Activated T-helper 2 cell treated with anti-CD3 and anti-CD28 coated beads, Interferon-gamma antibody, Interleukin-2, Interleukin-4, amounts not matched to agents 10 μg/mL and 5 μg/mL and 100 μg/mL, durations not matched to agents 14 hours and 24 hours and 36 hours (primary cell): Measurements from ENCODE around the gene TRERF1. TPM values are rescaled to one million over a fixed set of nuclear protein-coding genes. Genes with fewer than 3 reads are reported as not detected.
A peak's percentile ranks its signal among the peaks of the same experiment; 100 is the strongest.

Source experiments
- DNase-seq: peaks from one replicate; pipeline ENCODE4 v3.0.0; 2021; ENCODE audit warnings: low spot score
- H3K27ac Mint-ChIP-seq: one replicate; pipeline ENCODE4 v1.8.0; 2021; ENCODE audit warnings: mixed read lengths
- H3K27me3 Mint-ChIP-seq: one replicate; pipeline ENCODE4 v1.8.0; 2021; ENCODE audit warnings: low read depth, mixed read lengths
- H3K36me3 Mint-ChIP-seq: one replicate; pipeline ENCODE4 v1.8.0; 2021; ENCODE audit warnings: low read depth, mixed read lengths
- H3K4me1 Mint-ChIP-seq: one replicate; pipeline ENCODE4 v1.8.0; 2021; ENCODE audit warnings: low read depth, mixed read lengths
- H3K4me3 Mint-ChIP-seq: one replicate; pipeline ENCODE4 v1.8.0; 2021; ENCODE audit warnings: low read depth, mild to moderate bottlenecking, moderate library complexity, mixed read lengths
- H3K9me3 Mint-ChIP-seq: one replicate; pipeline ENCODE4 v1.8.0; 2021; ENCODE audit warnings: mixed read lengths
- intact Hi-C: fragments of 100-400 bp; cut with micrococcal nuclease; formaldehyde crosslinking; loops from one replicate; pipeline ENCODE4 v1.15.1; 2023
- total RNA-seq: library from RNA; stranded (reverse); gene quantifications from 2 replicates; pipeline ENCODE4 v1.2.3, GENCODE V29; 2022

The TRERF1 gene
- total RNA-seq, 1 donor from 2014 or later: 19.6 TPM

- H3K27ac Mint-ChIP-seq: peak overlapping the region; percentile 61
- peaks cover 35% of the 10 kb centered on the region for H3K4me1 Mint-ChIP-seq
- H3K4me3 Mint-ChIP-seq: no peak overlapping the region
- H3K9me3 Mint-ChIP-seq: no peaks in the 10 kb centered on the region
- intact Hi-C loops: no loop called here
- no peaks in the 10 kb centered on the region for H3K27me3 Mint-ChIP-seq
- peaks cover 36% of the 10 kb centered on the region for H3K36me3 Mint-ChIP-seq
- DNase-seq: no peak
Measured at GRCh38 chr6:42293386-42293977, 158.2 kb downstream of the TRERF1 start.

DNA sequence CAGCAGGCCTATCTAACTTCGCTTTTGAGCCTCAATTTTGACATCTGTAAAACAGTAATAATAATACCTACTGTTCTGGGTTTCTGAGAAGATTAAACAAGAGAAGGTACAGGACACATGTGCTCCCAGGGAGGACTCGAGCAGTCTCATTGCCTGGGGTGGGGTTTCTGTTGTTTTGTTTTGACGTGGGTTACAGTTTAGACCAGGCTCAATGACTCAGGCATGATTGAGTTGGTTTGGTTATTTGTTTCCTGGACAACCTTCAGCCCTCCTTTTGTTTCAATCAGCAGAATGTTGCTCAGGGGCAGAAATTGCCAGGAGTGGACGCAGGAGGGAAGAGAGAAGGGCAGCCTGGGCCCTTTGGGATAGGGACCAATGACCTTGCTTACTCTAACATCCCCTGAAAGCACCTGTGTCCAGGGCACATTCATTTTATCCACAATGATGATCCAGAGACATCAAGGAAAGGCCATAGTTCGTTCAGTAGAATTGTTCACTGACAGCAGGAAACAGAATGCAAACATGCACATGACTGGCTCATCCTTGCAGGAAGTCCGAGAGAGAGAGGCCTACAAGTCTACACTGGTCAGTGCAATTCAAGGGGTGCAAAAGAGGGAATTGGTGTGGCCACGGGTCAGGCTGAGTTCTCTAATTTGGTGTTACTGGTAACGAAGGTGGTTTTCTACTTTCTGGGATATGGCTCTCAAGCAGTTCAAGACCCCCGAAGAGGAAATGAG lies 159.6 kb downstream of the TRERF1 start:
- DNase-seq: no peak
- intact Hi-C loops: no loop called here
- Mint-ChIP-seq H3K4me1 (peaks cover 40% of the 10 kb centered on the region), H3K27ac (peak overlapping the region; percentile 84), H3K9me3 (peaks cover 7% of the 10 kb centered on the region), H3K36me3 (peaks cover 38% of the 10 kb centered on the region), H3K27me3 (no peaks in the 10 kb centered on the region), H3K4me3 (no peak overlapping the region)

GRCh38 chr6:42287756-42288155 lies 164.0 kb downstream of the TRERF1 start:
- Mint-ChIP-seq H3K4me1 (peaks cover 12% of the 10 kb centered on the region), H3K27ac (peak overlapping the region; percentile 10), H3K4me3 (no peak overlapping the region), H3K36me3 (peaks cover 18% of the 10 kb centered on the region), H3K27me3 (no peaks in the 10 kb centered on the region), H3K9me3 (peaks cover 7% of the 10 kb centered on the region)
- DNase-seq: no peak
- intact Hi-C loops: no loop called here

- H3K27ac Mint-ChIP-seq: no peak overlapping the region
- peaks cover 7% of the 10 kb centered on the region for H3K36me3 Mint-ChIP-seq
- no peak overlapping the region for H3K4me3 Mint-ChIP-seq
- peaks cover 29% of the 10 kb centered on the region for H3K4me1 Mint-ChIP-seq
- no peaks in the 10 kb centered on the region for H3K27me3 Mint-ChIP-seq
- no peak for DNase-seq
- H3K9me3 Mint-ChIP-seq: no peaks in the 10 kb centered on the region
- intact Hi-C loops: no loop called here
Measured at GRCh38 chr6:42281570-42281969, 170.2 kb downstream of the TRERF1 start.

GRCh38 chr6:42280966-42281533 lies 170.7 kb downstream of the TRERF1 start:
- H3K4me3 Mint-ChIP-seq: no peak overlapping the region
- intact Hi-C loops: no loop called here
- no peak overlapping the region for H3K27ac Mint-ChIP-seq
- peaks cover 7% of the 10 kb centered on the region for H3K36me3 Mint-ChIP-seq
- DNase-seq: no peak
- H3K27me3 Mint-ChIP-seq: no peaks in the 10 kb centered on the region
- H3K4me1 Mint-ChIP-seq: peaks cover 29% of the 10 kb centered on the region
- no peaks in the 10 kb centered on the region for H3K9me3 Mint-ChIP-seq

DNA sequence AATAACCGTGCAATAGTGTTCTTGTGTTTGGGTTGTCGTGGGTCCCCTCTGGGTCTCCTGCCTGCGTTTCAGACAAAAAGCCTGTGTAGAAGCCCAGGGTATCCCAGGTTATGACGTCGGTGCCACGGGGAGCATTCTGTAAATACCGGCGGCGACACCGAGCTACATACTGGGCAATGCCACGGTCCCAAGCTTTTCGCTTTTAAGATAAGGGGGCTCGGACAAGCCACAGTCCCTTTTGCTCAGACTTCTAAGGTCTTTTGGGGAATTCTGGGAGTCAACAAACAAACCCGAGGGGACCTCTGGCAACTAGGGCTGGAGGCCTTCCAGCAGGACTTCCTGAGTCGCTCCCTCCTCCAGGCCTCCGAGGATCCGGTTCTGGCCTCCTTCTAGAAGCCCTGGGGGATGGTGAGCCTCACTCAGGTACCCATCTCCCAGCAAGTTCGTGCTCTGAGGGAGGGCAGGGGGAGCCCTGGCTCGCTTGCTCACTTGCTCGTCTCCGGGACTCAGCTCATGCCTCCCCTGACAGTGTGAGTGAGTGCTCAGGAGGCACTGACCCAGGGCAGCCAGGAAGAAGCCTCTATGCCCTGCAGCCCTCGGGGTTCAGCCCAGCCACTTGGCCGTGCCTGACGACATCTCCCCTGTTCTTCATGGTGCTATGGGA lies 171.6 kb downstream of the TRERF1 start:
- peaks cover 11% of the 10 kb centered on the region for H3K36me3 Mint-ChIP-seq
- peaks cover 29% of the 10 kb centered on the region for H3K4me1 Mint-ChIP-seq
- no peaks in the 10 kb centered on the region for H3K9me3 Mint-ChIP-seq
- no peak overlapping the region for H3K4me3 Mint-ChIP-seq
- no peaks in the 10 kb centered on the region for H3K27me3 Mint-ChIP-seq
- intact Hi-C loops: no loop called here
- H3K27ac Mint-ChIP-seq: no peak overlapping the region
- no peak for DNase-seq

GRCh38 chr6:42279144-42279781 lies 172.5 kb downstream of the TRERF1 start:
- H3K36me3 Mint-ChIP-seq: peaks cover 11% of the 10 kb centered on the region
- DNase-seq: no peak
- H3K4me1 Mint-ChIP-seq: peaks cover 29% of the 10 kb centered on the region
- intact Hi-C loops: no loop called here
- no peaks in the 10 kb centered on the region for H3K9me3 Mint-ChIP-seq
- H3K27me3 Mint-ChIP-seq: no peaks in the 10 kb centered on the region
- peak overlapping the region; percentile 3 for H3K27ac Mint-ChIP-seq
- H3K4me3 Mint-ChIP-seq: no peak overlapping the region

DNA sequence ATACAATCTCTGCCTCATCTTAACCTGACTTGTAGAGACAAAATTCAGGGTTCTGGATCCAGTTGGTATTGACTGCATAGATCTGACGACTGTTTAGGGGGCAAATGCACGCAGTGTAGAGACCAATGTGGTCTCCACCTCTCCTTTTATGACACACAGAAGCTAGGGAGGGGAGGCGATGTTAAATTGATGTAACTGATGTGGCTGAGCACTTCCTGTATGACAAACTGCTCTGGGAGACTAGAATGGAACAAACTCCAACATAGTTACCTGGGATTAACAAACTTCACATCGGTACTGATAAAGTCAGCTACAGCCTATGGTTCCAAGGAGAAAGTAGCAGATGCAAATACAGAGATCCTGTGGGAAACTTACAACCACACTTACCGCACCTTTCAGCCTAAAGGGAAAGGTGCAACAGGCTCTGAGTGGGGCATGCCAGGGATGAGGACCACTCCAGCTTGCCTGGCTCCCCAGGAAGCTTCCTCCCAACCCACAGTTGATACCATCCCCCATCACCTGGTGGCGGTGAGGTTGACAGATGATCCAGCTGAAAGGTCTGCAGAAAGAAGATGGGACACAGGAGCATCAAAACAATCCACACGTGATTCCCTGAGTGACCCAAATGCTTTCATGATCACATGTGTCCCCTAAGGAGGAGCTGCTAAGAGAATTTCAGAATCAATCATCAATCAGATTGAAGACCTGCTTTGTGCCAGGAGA lies 173.4 kb downstream of the TRERF1 start:
- Mint-ChIP-seq H3K4me3 (no peak overlapping the region), H3K9me3 (no peaks in the 10 kb centered on the region), H3K27ac (peak overlapping the region; percentile 58), H3K36me3 (peaks cover 11% of the 10 kb centered on the region), H3K27me3 (no peaks in the 10 kb centered on the region), H3K4me1 (peaks cover 29% of the 10 kb centered on the region)
- intact Hi-C loops: no loop called here
- no peak for DNase-seq

DNA sequence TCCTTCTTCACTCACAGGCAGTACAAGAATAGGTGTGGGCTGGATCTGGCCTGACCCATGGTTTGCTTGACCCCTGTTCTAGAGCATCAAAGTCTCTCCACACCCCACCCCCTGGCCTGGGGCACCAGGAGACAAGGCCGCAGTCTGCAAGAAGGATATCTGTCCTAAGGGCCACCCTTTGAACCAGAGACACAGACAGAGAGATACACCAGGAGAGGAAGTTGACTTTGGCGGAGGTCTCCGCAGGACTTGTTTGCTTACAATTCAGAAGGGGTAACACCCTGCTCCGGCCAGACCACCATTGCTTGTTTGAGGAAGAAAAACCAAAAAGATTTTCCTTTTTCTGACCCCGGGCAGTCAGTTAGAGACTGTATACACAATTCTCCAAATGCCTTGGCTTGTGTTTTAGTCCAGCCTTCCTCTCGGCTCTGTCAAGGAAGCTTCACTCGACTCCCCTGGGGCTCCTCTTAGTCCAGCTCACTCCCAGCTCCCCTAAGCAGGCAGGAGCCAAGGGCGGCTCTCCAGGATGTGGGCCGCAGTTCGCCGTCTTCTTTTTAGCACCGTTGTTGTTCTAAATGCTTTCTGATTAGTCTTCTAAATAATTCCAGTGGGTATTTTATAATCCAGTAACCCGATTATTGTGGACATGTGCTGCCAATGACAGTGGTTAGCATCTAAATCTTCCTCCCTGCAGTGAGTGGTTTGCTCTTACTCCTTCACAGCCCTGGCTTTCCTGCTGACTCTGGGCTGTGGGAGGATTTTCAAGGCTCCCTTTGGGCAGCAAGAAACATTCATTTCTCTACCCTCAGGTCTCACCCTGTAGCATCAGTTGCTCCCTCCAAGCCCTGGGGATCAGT lies 175.5 kb downstream of the TRERF1 start:
- DNase-seq: no peak
- H3K4me1 Mint-ChIP-seq: peaks cover 21% of the 10 kb centered on the region
- H3K36me3 Mint-ChIP-seq: peaks cover 7% of the 10 kb centered on the region
- no peaks in the 10 kb centered on the region for H3K27me3 Mint-ChIP-seq
- H3K27ac Mint-ChIP-seq: peak overlapping the region; percentile 14
- H3K4me3 Mint-ChIP-seq: no peak overlapping the region
- intact Hi-C loops: no loop called here
- no peaks in the 10 kb centered on the region for H3K9me3 Mint-ChIP-seq

DNA sequence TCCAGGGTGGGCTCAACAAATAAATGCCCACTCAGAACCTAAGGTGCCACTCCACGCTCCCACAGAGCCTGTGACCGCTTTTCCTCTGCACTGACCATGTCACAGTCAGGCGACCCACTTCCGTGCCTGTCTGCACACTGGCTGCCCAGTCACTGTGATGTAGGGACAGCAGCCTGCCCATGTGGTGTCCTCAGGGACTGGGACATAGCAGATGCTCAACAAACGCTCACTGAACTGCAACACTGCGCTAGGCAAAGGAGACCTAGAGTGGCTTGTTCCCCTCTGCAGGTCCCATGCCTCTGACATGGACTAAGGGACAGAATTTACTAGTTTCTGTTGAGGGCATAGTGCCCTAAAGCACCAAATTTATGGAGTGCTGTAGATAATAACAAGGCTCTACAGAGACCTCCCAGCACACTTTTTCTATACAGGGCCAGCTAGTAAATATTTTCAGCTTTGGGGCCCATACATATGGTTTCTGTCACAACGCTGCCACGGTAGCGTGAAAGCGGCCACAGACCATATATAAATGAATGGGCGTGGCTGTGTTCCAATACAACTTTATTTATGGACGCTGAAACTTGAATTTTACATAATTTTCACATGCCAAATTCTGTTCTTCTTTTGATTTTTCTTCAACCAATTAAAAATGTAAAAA lies 176.2 kb downstream of the TRERF1 start:
- H3K36me3 Mint-ChIP-seq: peaks cover 7% of the 10 kb centered on the region
- H3K27ac Mint-ChIP-seq: no peak overlapping the region
- H3K27me3 Mint-ChIP-seq: no peaks in the 10 kb centered on the region
- peaks cover 19% of the 10 kb centered on the region for H3K4me1 Mint-ChIP-seq
- intact Hi-C loops: no loop called here
- H3K9me3 Mint-ChIP-seq: no peaks in the 10 kb centered on the region
- no peak for DNase-seq
- no peak overlapping the region for H3K4me3 Mint-ChIP-seq

GRCh38 chr6:42274898-42275297 lies 176.8 kb downstream of the TRERF1 start:
- Mint-ChIP-seq H3K4me3 (no peak overlapping the region), H3K27ac (no peak overlapping the region), H3K9me3 (no peaks in the 10 kb centered on the region), H3K4me1 (peaks cover 23% of the 10 kb centered on the region), H3K36me3 (peaks cover 7% of the 10 kb centered on the region), H3K27me3 (no peaks in the 10 kb centered on the region)
- no peak for DNase-seq
- intact Hi-C loops: no loop called here
